H1 (cell line): ENCODE results near the gene MAP3K1. TPM values are rescaled to one million over a fixed set of nuclear protein-coding genes. Genes with fewer than 3 reads are reported as not detected.

Source experiments
- CTCF ChIA-PET: fragments of 300-600 bp; sonication (Branson Sonifier 250); formaldehyde crosslinking; loops from one replicate; lab custom pipeline; 2021; ENCODE audit not compliant: partially characterized antibody; lab: Charles Lee
- POLR2A ChIA-PET: fragments of 300-600 bp; sonication (Branson Sonifier 250); formaldehyde crosslinking; loops from one replicate; lab custom pipeline; 2021; ENCODE audit warnings: inconsistent platforms; ENCODE audit not compliant: partially characterized antibody; lab: Charles Lee
- DNase-seq, 2 experiments: peaks; one replicate each; pipeline versions ENCODE4 v3.0.0 to v3.0.0-alpha.2; 2010 to 2022; ENCODE audit warnings: low spot score in 2 of 2, low read depth in 1 of 2, mixed read lengths in 1 of 2
- FAIRE-seq: peaks from 2 replicates; lab custom pipeline; 2011; peaks lifted over from hg19 to GRCh38; lab: Jason Lieb, UNC
- H2AFZ ChIP-seq: 2 replicates; pipeline ENCODE4 v1.8.1; 2012; ENCODE audit warnings: low read length, inconsistent platforms
- H2AK5ac ChIP-seq: 2 replicates; pipeline ENCODE4 v1.6.1; 2013; ENCODE audit warnings: low read depth, low read length
- H2BK120ac ChIP-seq: replicated peaks from 2 replicates; pipeline ENCODE3; 2013; ENCODE audit warnings: low read depth, low read length, inconsistent platforms
- H2BK12ac ChIP-seq: 2 replicates; pipeline ENCODE4 v1.6.1; 2013; ENCODE audit warnings: low read depth, low read length
- H2BK15ac ChIP-seq: 2 replicates; pipeline ENCODE4 v1.6.1; 2013; ENCODE audit warnings: low read length
- H2BK20ac ChIP-seq: 2 replicates; pipeline ENCODE4 v1.6.1; 2013; ENCODE audit warnings: low read length
- H2BK5ac ChIP-seq: 2 replicates; pipeline ENCODE4 v1.6.1; 2013; ENCODE audit warnings: low read depth, low read length
- H3K14ac ChIP-seq: 2 replicates; pipeline ENCODE4 v1.6.1; 2013; ENCODE audit warnings: inconsistent platforms; ENCODE audit not compliant: insufficient read length
- H3K18ac ChIP-seq: 2 replicates; pipeline ENCODE4 v1.6.1; 2013; ENCODE audit warnings: low read length; ENCODE audit errors: extremely low read depth
- H3K23ac ChIP-seq: 2 replicates; pipeline ENCODE4 v1.6.1; 2013; ENCODE audit warnings: inconsistent platforms; ENCODE audit not compliant: insufficient read length
- H3K23me2 ChIP-seq: 2 replicates; pipeline ENCODE4 v1.6.1; 2013; ENCODE audit warnings: low read depth, low read length
- H3K27ac ChIP-seq: 2 replicates; pipeline ENCODE4 v1.6.1; 2011; ENCODE audit warnings: low read depth, low read length, inconsistent platforms
- H3K27me3 ChIP-seq, 4 experiments: replicated peaks in 1 of 4; 1 replicate in 1 of 4; 2 replicates in 3 of 4; pipeline versions ENCODE4 v1.6.1 to v1.8.1; 2011 to 2013; ENCODE audit warnings: low read length in 3 of 4, mild to moderate bottlenecking in 3 of 4, inconsistent platforms in 2 of 4, mixed read lengths in 2 of 4, moderate library complexity in 1 of 4; ENCODE audit not compliant: control insufficient read depth in 3 of 4, insufficient read depth in 3 of 4; ENCODE audit errors: extremely low read depth in 1 of 4
- H3K36me3 ChIP-seq, 4 experiments: 2 replicates each; pipeline versions ENCODE4 v1.6.1 to v1.8.1; 2011 to 2013; ENCODE audit warnings: mild to moderate bottlenecking in 4 of 4, low read length in 3 of 4, moderate library complexity in 2 of 4, control low read depth in 1 of 4, inconsistent platforms in 1 of 4; ENCODE audit not compliant: insufficient read depth in 4 of 4, control insufficient read depth in 2 of 4
- H3K4ac ChIP-seq: replicated peaks from 2 replicates; pipeline ENCODE3; 2013; ENCODE audit warnings: low read length, low read depth, mixed read lengths, inconsistent platforms; ENCODE audit not compliant: insufficient read length
- H3K4me1 ChIP-seq, 4 experiments: replicated peaks in 1 of 4; 1 replicate in 1 of 4; 2 replicates in 3 of 4; pipeline versions ENCODE4 v1.6.1 to v1.8.1; 2011 to 2013; ENCODE audit warnings: low read length in 3 of 4, inconsistent platforms in 2 of 4, mixed read lengths in 1 of 4; ENCODE audit not compliant: insufficient read depth in 4 of 4, control insufficient read depth in 3 of 4
- H3K4me2 ChIP-seq, 2 experiments: 2 replicates each; pipeline versions ENCODE4 v1.6.1 to v1.8.1; 2011 to 2013; ENCODE audit warnings: low read depth in 2 of 2, low read length in 2 of 2, control low read depth in 1 of 2, inconsistent platforms in 1 of 2, mild to moderate bottlenecking in 1 of 2; ENCODE audit not compliant: insufficient read depth in 1 of 2
- H3K4me3 ChIP-seq, 4 experiments: fragments of 200-600, 300-600 bp in 1 of 4; sonication (generic), shearing (Covaris generic), sonication (Bioruptor Twin) in 1 of 4; 2 replicates each; pipeline versions ENCODE4 v1.5.1 to v1.8.1; 2011 to 2016; ENCODE audit warnings: low read length in 4 of 4, low read depth in 3 of 4, control low read depth in 2 of 4, inconsistent platforms in 2 of 4, mild to moderate bottlenecking in 2 of 4, mixed read lengths in 1 of 4, moderate library complexity in 1 of 4; ENCODE audit not compliant: insufficient read depth in 2 of 4; ENCODE audit errors: extremely low read depth in 1 of 4
- H3K56ac ChIP-seq: replicated peaks from 2 replicates; pipeline ENCODE3; 2013; ENCODE audit warnings: low read depth, mild to moderate bottlenecking, mixed read lengths, low read length, inconsistent platforms; ENCODE audit not compliant: insufficient read length
- H3K79me1 ChIP-seq: 2 replicates; pipeline ENCODE4 v1.6.1; 2013; ENCODE audit warnings: low read depth, low read length, control low read depth
- H3K79me2 ChIP-seq, 2 experiments: 2 replicates each; pipeline versions ENCODE4 v1.6.1 to v1.8.1; 2012 to 2013; ENCODE audit warnings: low read length in 2 of 2, mild to moderate bottlenecking in 2 of 2, inconsistent platforms in 1 of 2; ENCODE audit not compliant: insufficient read depth in 2 of 2, control insufficient read depth in 1 of 2
- H3K9ac ChIP-seq, 4 experiments: replicated peaks in 1 of 4; 1 replicate in 1 of 4; 2 replicates in 3 of 4; pipeline versions ENCODE4 v1.6.1 to v1.8.1; 2011 to 2013; ENCODE audit warnings: low read depth in 3 of 4, low read length in 3 of 4, control low read depth in 2 of 4, mild to moderate bottlenecking in 2 of 4, moderate library complexity in 2 of 4, inconsistent platforms in 1 of 4; ENCODE audit errors: extremely low read depth in 1 of 4
- H3K9me3 ChIP-seq, 2 experiments: 2 replicates each; pipeline versions ENCODE4 v1.6.1 to v1.8.1; 2012 to 2013; ENCODE audit warnings: mild to moderate bottlenecking in 2 of 2, moderate library complexity in 2 of 2, control low read depth in 1 of 2, inconsistent platforms in 1 of 2, low read depth in 1 of 2, low read length in 1 of 2, mixed read lengths in 1 of 2; ENCODE audit not compliant: insufficient read depth in 2 of 2
- H4K20me1 ChIP-seq, 2 experiments: replicated peaks in 1 of 2; 2 replicates each; pipeline versions ENCODE3 to v1.8.1; 2011 to 2013; ENCODE audit warnings: inconsistent platforms in 2 of 2, low read length in 2 of 2, mild to moderate bottlenecking in 1 of 2; ENCODE audit not compliant: insufficient read depth in 2 of 2, control insufficient read depth in 1 of 2
- H4K5ac ChIP-seq: 2 replicates; pipeline ENCODE4 v1.6.1; 2013; ENCODE audit warnings: low read length, low read depth, mixed read lengths, inconsistent platforms; ENCODE audit not compliant: insufficient read length
- H4K8ac ChIP-seq: 2 replicates; pipeline ENCODE4 v1.8.0; 2013; ENCODE audit warnings: mild to moderate bottlenecking, moderate library complexity, low read length, inconsistent platforms; ENCODE audit not compliant: insufficient read depth; ENCODE audit errors: extremely low read depth
- H4K91ac ChIP-seq: replicated peaks from 2 replicates; pipeline ENCODE3; 2013; ENCODE audit warnings: low read length, mixed read lengths, inconsistent platforms; ENCODE audit not compliant: insufficient read length
- CHD2 ChIP-seq: IDR thresholded peaks from 2 replicates; pipeline ENCODE4 v1.6.1; 2012; ENCODE audit warnings: low read length, improper control_type of control experiment
- WGBS, 2 experiments: shearing (Covaris generic) in 1 of 2; methylation state at CpG; one replicate each; pipeline versions ENCODE4 v1.1.6 to v1.1.7; 2013 to 2015; ENCODE audit warnings: low lambda C conversion rate in 2 of 2, mixed read lengths in 2 of 2, inconsistent platforms in 1 of 2, low coverage in 1 of 2, missing lambda C conversion rate in 1 of 2; ENCODE audit not compliant: insufficient replicate concordance in 2 of 2, insufficient coverage in 1 of 2, insufficient read length in 1 of 2; ENCODE audit errors: extremely low coverage in 1 of 2, missing lambda C conversion rate in 1 of 2; 5-methylcytosine and 5-hydroxymethylcytosine counted together
- polyA plus RNA-seq, 7 experiments: library from polyadenylated mRNA; depleted of rRNA in 3 of 7; stranded (reverse) in 5 of 7; unstranded in 2 of 7; fragments of >200 nt in 5 of 7; fragments of 200-250 nt in 2 of 7; gene quantifications; 1 replicate in 5 of 7; 2 replicates in 1 of 7; 4 replicates in 1 of 7; pipeline versions ENCODE4 v1.2.1 to v1.2.3, GENCODE V29; 2011 to 2013; ENCODE audit warnings: missing spikeins in 2 of 7, mixed read lengths in 2 of 7
- total RNA-seq: library from RNA; stranded (reverse); fragmentation: NEBNext Ultra II Directional; extraction: Animal tissue kit (Norgen Biotek cat#: 25700); gene quantifications from 2 replicates; pipeline ENCODE4 v1.2.1, GENCODE V29; 2021

The MAP3K1 gene
- total and polyA plus RNA-seq, 2 of the 8 experiments (the other 6 are each of a cell fraction or from before 2014, with no cell fraction given): 3.9 to 11.8 TPM

GRCh38 chr5:56791396-56791795 lies 24.0 kb upstream of the MAP3K1 start:
- no peak overlapping the region for H4K5ac ChIP-seq
- H3K9me3 ChIP-seq: 0 out of 4 replicates have a peak, but pooled peaks cover 0 to 2% of the 10 kb centered on the region in 2 experiments
- 89% methylated on average over 3 of the region's 3 CpGs; no CpG with 5 or more reads in 1 of the 2 experiments for WGBS, 2 experiments
- H4K8ac ChIP-seq: no peak overlapping the region
- no peak overlapping the region for H3K27ac ChIP-seq
- H3K36me3 ChIP-seq: no peaks in the 10 kb centered on the region
- no peak overlapping the region for H4K91ac ChIP-seq
- no peaks in the 10 kb centered on the region for H4K20me1 ChIP-seq
- no peak overlapping the region for H2BK20ac ChIP-seq
- H3K14ac ChIP-seq: no peak overlapping the region
- no peak for FAIRE-seq
- H3K27me3 ChIP-seq: no peaks in the 10 kb centered on the region
- H2BK5ac ChIP-seq: no peak overlapping the region
- no peak overlapping the region for H3K18ac ChIP-seq
- H3K79me2 ChIP-seq: no peaks in the 10 kb centered on the region
- DNase-seq: no peak
- no peak overlapping the region for H2BK15ac ChIP-seq
- ChIA-PET CTCF (interaction anchor here (1.0 to 1.3 kb wide), 2 partner anchors 186 to 309 kb away, joined by 3 read pairs; no protein-coding TSS in a partner anchor), POLR2A (interaction anchor here (0.7 kb wide), 1 partner anchor 49 kb away, joined by 3 read pairs; no protein-coding TSS in a partner anchor)
- no peaks in the 10 kb centered on the region for H3K79me1 ChIP-seq
- no peak overlapping the region for H3K4ac ChIP-seq
- no peak overlapping the region for H3K56ac ChIP-seq
- H2AK5ac ChIP-seq: no peak overlapping the region
- H3K23ac ChIP-seq: no peak overlapping the region
- no peak overlapping the region for H3K4me2 ChIP-seq
- no peak overlapping the region for H3K9ac ChIP-seq
- no peak overlapping the region for H2AFZ ChIP-seq
- TF ChIP-seq CHD2: no peak
- TF ChIP-seq, all 59 proteins: peak for 0
- H3K4me3 ChIP-seq: no peak overlapping the region
- no peaks in the 10 kb centered on the region for H3K4me1 ChIP-seq
- H2BK12ac ChIP-seq: no peak overlapping the region
- H2BK120ac ChIP-seq: no peak overlapping the region
- no peaks in the 10 kb centered on the region for H3K23me2 ChIP-seq
